ENCODE data around the gene PIGS. TPM values are rescaled to one million over a fixed set of nuclear protein-coding genes. Genes with fewer than 3 reads are reported as not detected.

PIGS gene
- total and polyA plus RNA-seq, 2 donors (not counting 3 experiments of a cell fraction or from before 2014, with no cell fraction given): 71.3 to 110 TPM

DNA sequence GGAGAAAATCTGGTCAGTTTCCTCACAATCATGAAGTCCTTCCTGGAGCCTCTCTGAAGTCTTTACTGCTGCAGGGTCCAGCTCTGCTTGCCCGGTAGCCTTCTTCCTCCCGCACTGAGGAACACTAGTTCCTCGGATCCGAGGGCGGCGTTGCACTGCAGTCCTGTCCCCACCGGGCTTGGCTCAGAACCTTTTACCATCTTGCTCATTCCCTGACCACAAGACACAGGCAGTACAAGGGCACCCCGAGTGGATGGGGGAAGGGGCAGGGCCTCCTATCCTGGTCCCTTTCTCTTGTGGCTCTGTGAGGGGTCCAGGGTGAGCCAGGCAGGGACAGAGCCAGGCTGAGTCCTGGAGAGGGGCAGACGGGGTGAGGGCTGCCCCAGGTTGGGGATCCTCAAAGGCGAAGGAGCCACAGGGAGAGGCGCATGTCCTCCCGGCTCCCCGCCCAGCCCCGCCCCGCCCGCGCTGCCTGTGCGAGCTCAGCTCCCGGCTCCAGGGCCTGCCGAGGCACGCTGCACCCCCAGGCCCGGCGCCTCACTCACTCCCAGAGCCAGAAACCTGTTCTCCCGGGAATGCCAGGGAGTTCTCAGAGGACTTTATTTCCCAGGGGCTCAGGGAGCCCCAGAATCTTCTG is 63.6 kb downstream of the PIGS start:
- Histone ChIP-seq H3K27me3 (ENCODE audit: control insufficient read depth in 2 of 2, insufficient read depth in 2 of 2, low read length in 2 of 2) (peaks cover 20 to 22% of the 10 kb centered on the region in 2 experiments), H3K9me1 (replicated peaks; ENCODE audit: control insufficient read depth, extremely low read depth, insufficient read depth, low read length) (no peaks in the 10 kb centered on the region), H3K4me3 (replicated peaks in 1 of 3; ENCODE audit: insufficient read depth in 1 of 3, low read depth in 1 of 3, low read length in 3 of 3) (no peak overlapping the region), H3K4me1 (ENCODE audit: control insufficient read depth, extremely low read depth, insufficient read depth, low read length) (no peaks in the 10 kb centered on the region), H4K20me1 (replicated peaks; ENCODE audit: control insufficient read depth, extremely low read depth, insufficient read depth, low read length) (no peaks in the 10 kb centered on the region), H3K4me2 (ENCODE audit: insufficient read depth, low read length) (no peak overlapping the region), H3K27ac (ENCODE audit: insufficient read depth, low read depth, low read length) (no peak overlapping the region), H2AFZ (ENCODE audit: low read depth, low read length) (no peak overlapping the region), H3K36me3 (ENCODE audit: control insufficient read depth in 2 of 2, extremely low read depth in 1 of 2, insufficient read depth in 2 of 2, low read length in 2 of 2) (no peaks in the 10 kb centered on the region), H3K79me2 (ENCODE audit: control insufficient read depth, insufficient read depth, low read length) (no peaks in the 10 kb centered on the region), H3K9me3 (replicated peaks; ENCODE audit: control insufficient read depth, insufficient read depth, low read length) (no peaks in the 10 kb centered on the region), H3K9ac (replicated peaks; ENCODE audit: extremely low read depth, insufficient read depth, low read length) (no peak overlapping the region)
- no peak for TF ChIP-seq POLR2A (IDR thresholded peaks at IDR 0.05; ENCODE audit: low read depth, low read length)
- TF ChIP-seq EZH2 (IDR thresholded peaks at IDR 0.05; ENCODE audit: borderline replicate concordance, low read depth, low read length, severe bottlenecking): peak; percentile 42
- no peak for TF ChIP-seq JUN (IDR thresholded peaks at IDR 0.05; ENCODE audit: borderline replicate concordance, insufficient read depth, insufficient read length, low read depth)
- ChIA-PET CTCF (interaction anchor here (0.6 kb wide), 1 partner anchor 12 kb away, joined by 3 read pairs; no protein-coding TSS in a partner anchor), POLR2A (no interaction called here)
- no TSS peak for BruUV-seq (replicated peaks)
- DNase-seq (ENCODE audit: low read depth, low spot score): no peak
- intact Hi-C loops (cut with micrococcal nuclease): no loop called here
- no peak for FAIRE-seq
- dilution Hi-C loops (cut with MboI; ENCODE audit: extremely low pct_ligation_motif_present, low sequenced_read_pairs): no loop called here

DNA sequence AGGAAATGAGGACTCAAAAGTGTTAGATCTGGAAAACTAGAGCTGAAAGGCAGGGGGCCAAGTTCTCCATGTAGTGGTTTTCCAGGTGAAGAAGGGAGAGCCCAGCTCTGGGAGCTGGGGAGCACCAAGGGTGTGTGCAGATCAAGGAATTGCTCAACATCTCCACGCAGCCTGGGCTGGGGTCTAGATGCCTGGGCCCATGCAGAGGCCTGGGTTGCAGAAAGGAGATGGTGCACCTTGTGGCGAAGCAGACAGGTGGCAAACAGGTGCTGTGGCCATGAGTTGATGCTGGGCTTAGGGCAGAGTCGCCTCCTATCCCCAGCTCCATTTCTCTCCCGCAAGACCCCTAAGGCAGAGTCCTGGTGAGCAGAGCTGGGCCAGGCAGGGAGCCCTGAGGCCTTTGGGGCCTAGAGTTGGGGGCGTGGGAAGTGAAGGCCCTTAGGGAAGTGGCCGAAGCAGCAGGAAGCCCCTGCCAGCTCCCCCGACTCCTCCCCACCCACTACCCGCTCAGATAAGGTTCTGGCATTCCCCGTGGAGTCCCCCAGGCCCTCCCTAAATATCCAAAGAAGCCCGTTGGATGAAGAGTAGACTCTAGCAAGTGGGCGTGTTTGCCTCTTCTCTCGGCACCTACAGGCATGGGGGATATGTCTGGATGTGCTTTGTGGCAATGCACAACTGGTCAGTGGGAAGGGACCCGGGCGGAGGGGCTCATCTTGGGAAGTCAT is 64.4 kb downstream of the PIGS start:
- intact Hi-C loops (cut with micrococcal nuclease) (no loop called here), dilution Hi-C loops (cut with MboI; ENCODE audit: extremely low pct_ligation_motif_present, low sequenced_read_pairs) (no loop called here)
- TF ChIP-seq MYC (IDR thresholded peaks at IDR 0.05; ENCODE audit: low read depth, low read length) (no peak), FOS (IDR thresholded peaks at IDR 0.05; ENCODE audit: borderline replicate concordance, insufficient read depth, low read length) (no peak), EZH2 (IDR thresholded peaks at IDR 0.05; ENCODE audit: borderline replicate concordance, low read depth, low read length, severe bottlenecking) (no peak), POLR2A (IDR thresholded peaks at IDR 0.05; ENCODE audit: low read depth, low read length) (no peak), JUN (IDR thresholded peaks at IDR 0.05; ENCODE audit: borderline replicate concordance, insufficient read depth, insufficient read length, low read depth) (no peak), GATA2 (IDR thresholded peaks at IDR 0.05; ENCODE audit: insufficient read depth, insufficient read length, low read depth, low read length) (no peak), POLR2AphosphoS5 (IDR thresholded peaks at IDR 0.05; ENCODE audit: insufficient read depth, low read depth, low read length) (no peak)
- TF ChIP-seq, protein P1, sequence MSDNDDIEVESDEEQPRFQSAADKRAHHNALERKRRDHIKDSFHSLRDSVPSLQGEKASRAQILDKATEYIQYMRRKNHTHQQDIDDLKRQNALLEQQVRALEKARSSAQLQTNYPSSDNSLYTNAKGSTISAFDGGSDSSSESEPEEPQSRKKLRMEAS (IDR thresholded peaks at IDR 0.05; ENCODE audit: insufficient read depth, insufficient read length): no peak
- TF ChIP-seq, protein P2, sequence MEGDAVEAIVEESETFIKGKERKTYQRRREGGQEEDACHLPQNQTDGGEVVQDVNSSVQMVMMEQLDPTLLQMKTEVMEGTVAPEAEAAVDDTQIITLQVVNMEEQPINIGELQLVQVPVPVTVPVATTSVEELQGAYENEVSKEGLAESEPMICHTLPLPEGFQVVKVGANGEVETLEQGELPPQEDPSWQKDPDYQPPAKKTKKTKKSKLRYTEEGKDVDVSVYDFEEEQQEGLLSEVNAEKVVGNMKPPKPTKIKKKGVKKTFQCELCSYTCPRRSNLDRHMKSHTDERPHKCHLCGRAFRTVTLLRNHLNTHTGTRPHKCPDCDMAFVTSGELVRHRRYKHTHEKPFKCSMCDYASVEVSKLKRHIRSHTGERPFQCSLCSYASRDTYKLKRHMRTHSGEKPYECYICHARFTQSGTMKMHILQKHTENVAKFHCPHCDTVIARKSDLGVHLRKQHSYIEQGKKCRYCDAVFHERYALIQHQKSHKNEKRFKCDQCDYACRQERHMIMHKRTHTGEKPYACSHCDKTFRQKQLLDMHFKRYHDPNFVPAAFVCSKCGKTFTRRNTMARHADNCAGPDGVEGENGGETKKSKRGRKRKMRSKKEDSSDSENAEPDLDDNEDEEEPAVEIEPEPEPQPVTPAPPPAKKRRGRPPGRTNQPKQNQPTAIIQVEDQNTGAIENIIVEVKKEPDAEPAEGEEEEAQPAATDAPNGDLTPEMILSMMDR (IDR thresholded peaks at IDR 0.05; ENCODE audit: extremely low read depth in 1 of 2, insufficient read depth in 1 of 2, low read depth in 1 of 2, low read length in 2 of 2): no peak
- H3K4me2 ChIP-seq (ENCODE audit: insufficient read depth, low read length): no peak overlapping the region
- H3K27me3 ChIP-seq (ENCODE audit: control insufficient read depth in 2 of 2, insufficient read depth in 2 of 2, low read length in 2 of 2): peaks cover 19 to 26% of the 10 kb centered on the region in 2 experiments
- H3K36me3 ChIP-seq (ENCODE audit: control insufficient read depth in 2 of 2, extremely low read depth in 1 of 2, insufficient read depth in 2 of 2, low read length in 2 of 2): no peaks in the 10 kb centered on the region
- no TSS peak for BruUV-seq (replicated peaks)
- H3K9me3 ChIP-seq (replicated peaks; ENCODE audit: control insufficient read depth, insufficient read depth, low read length): no peaks in the 10 kb centered on the region
- FAIRE-seq (no peak), DNase-seq (ENCODE audit: low read depth, low spot score) (no peak)
- no peak overlapping the region for H3K9ac ChIP-seq (replicated peaks; ENCODE audit: extremely low read depth, insufficient read depth, low read length)
- ChIA-PET CTCF (interaction anchor here (0.6 to 1.1 kb wide), 2 partner anchors 11 to 20 kb away, joined by 3 to 4 read pairs; no protein-coding TSS in a partner anchor), POLR2A (no interaction called here)
- no peaks in the 10 kb centered on the region for H4K20me1 ChIP-seq (replicated peaks; ENCODE audit: control insufficient read depth, extremely low read depth, insufficient read depth, low read length)
- H3K4me1 ChIP-seq (ENCODE audit: control insufficient read depth, extremely low read depth, insufficient read depth, low read length): no peaks in the 10 kb centered on the region
- H3K9me1 ChIP-seq (replicated peaks; ENCODE audit: control insufficient read depth, extremely low read depth, insufficient read depth, low read length): no peaks in the 10 kb centered on the region
- H3K4me3 ChIP-seq (replicated peaks in 1 of 3; ENCODE audit: insufficient read depth in 1 of 3, low read depth in 1 of 3, low read length in 3 of 3): no peak overlapping the region
- H3K79me2 ChIP-seq (ENCODE audit: control insufficient read depth, insufficient read depth, low read length): no peaks in the 10 kb centered on the region
- no peak overlapping the region for H3K27ac ChIP-seq (ENCODE audit: insufficient read depth, low read depth, low read length)
- H2AFZ ChIP-seq (ENCODE audit: low read depth, low read length): no peak overlapping the region

All from endothelial cell of umbilical vein (primary cell).